Prostate gland (tissue), 2 donors: Measurements from ENCODE around the gene TYMP.

Experiments
- POLR2AphosphoS5 ChIP-seq: sonication (generic); formaldehyde crosslinking; IDR thresholded peaks from one replicate; pipeline ENCODE4 v1.6.1; 2017; ENCODE audit warnings: antibody characterized with exemption
- TF ChIP-seq, protein P1 (sequence below), 4 experiments: fragments of 200-600 bp in 2 of 4; fragments of 450-650 bp in 2 of 4; sonication (generic) in 2 of 4; IDR thresholded peaks; 1 replicate in 3 of 4; 2 replicates in 1 of 4; pipeline ENCODE4 v1.5.1; 2016 to 2019; ENCODE audit warnings: antibody characterized with exemption in 4 of 4, mild to moderate bottlenecking in 2 of 4, moderate library complexity in 2 of 4

DNA sequence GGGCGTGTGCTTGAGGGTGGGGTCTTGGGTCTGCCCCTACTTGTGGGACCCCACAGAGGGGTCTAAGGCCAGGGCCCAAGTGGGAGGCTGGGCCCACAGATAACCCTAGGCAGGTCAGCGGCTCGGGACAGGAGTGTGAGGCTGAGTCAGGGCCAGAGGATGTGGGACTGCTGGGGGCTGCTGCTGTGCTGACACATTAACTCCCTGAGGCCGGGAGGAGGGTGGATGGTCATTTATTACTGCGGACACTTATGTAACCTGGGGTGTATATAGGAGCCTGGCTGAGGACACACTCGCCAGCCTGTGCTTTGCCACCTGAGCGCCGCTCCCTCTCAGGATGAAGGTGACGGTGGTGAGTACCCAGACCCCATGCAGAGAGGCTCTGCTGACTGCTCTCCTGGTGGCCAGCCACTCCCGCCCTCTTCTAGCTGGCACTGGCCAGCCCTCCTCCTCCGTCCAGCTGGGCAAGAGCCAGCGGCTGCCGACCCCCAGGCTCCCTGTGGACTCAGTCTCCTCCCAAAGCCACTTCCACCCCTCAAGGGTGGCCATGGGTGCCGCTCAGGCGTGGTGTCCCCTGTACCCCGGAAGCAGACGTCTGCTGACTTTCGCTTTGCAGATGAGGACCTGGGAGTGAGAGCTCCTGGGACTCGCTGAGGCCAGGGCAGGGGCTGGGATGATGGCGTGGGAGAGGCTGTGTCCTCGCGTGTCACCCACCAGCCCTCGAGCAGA is 43.1 kb downstream of the TYMP start, which contains the start of gene MIOX:
- TF ChIP-seq, protein P1, sequence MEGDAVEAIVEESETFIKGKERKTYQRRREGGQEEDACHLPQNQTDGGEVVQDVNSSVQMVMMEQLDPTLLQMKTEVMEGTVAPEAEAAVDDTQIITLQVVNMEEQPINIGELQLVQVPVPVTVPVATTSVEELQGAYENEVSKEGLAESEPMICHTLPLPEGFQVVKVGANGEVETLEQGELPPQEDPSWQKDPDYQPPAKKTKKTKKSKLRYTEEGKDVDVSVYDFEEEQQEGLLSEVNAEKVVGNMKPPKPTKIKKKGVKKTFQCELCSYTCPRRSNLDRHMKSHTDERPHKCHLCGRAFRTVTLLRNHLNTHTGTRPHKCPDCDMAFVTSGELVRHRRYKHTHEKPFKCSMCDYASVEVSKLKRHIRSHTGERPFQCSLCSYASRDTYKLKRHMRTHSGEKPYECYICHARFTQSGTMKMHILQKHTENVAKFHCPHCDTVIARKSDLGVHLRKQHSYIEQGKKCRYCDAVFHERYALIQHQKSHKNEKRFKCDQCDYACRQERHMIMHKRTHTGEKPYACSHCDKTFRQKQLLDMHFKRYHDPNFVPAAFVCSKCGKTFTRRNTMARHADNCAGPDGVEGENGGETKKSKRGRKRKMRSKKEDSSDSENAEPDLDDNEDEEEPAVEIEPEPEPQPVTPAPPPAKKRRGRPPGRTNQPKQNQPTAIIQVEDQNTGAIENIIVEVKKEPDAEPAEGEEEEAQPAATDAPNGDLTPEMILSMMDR (IDR thresholded peaks at IDR 0.05), result no peak
- TF ChIP-seq POLR2AphosphoS5, result no peak
